Activated CD4-positive, alpha-beta T cell treated with anti-CD3 and anti-CD28 coated beads, Interleukin-2, amount 50 U/mL, for 1 hour (primary cell): ENCODE results near the gene INO80E.
"Not testable (repeated sequence)": the region's sequence is repeated elsewhere in the genome, so short reads cannot be mapped to it uniquely, and the experiment has no call there.

ENCODE experiments used
- DNase-seq: peaks from one replicate; pipeline ENCODE4 v3.0.0-alpha.2; 2020

The INO80E gene

GRCh38 chr16:29995911-29996765, at the start of gene INO80E:
Gene INO80E (plus strand): TSS chr16:29996241. CDS start chr16:29996311, 70 bp downstream.
- peak; percentile 99 for DNase-seq

- no peak for DNase-seq
Measured at GRCh38 chr16:29947897-29948296, 48.1 kb upstream of the INO80E start.

GRCh38 chr16:29950806-29951461, 45.1 kb upstream of the INO80E start:
- DNase-seq: no peak

- no peak for DNase-seq
Measured at GRCh38 chr16:29951625-29952365, 44.2 kb upstream of the INO80E start.

GRCh38 chr16:29958756-29959155, 37.3 kb upstream of the INO80E start:
- DNase-seq: no peak

GRCh38 chr16:29959293-29959692, 36.7 kb upstream of the INO80E start:
- DNase-seq: no peak

- not testable (repeated sequence) for DNase-seq
Measured at GRCh38 chr16:29959821-29960220, 36.2 kb upstream of the INO80E start.

GRCh38 chr16:29961127-29961478, 34.9 kb upstream of the INO80E start:
- no peak for DNase-seq

GRCh38 chr16:29961479-29962343, 34.3 kb upstream of the INO80E start, which contains the start of gene TMEM219:
Gene TMEM219 (plus strand): TSS chr16:29962079. CDS start chr16:29963144, 1,065 bp downstream.
- peak; percentile 91 for DNase-seq

GRCh38 chr16:29962344-29962994, 33.6 kb upstream of the INO80E start:
- no peak for DNase-seq

- no peak for DNase-seq
Measured at GRCh38 chr16:29963021-29963743, 32.9 kb upstream of the INO80E start.

- no peak for DNase-seq
Measured at GRCh38 chr16:29968205-29968604, 27.8 kb upstream of the INO80E start.

- no peak for DNase-seq
Measured at GRCh38 chr16:29971304-29971703, 24.7 kb upstream of the INO80E start.

- DNase-seq: no peak
Measured at GRCh38 chr16:29972500-29972899, 23.5 kb upstream of the INO80E start.

- no peak for DNase-seq
Measured at GRCh38 chr16:29972992-29973383, 23.1 kb upstream of the INO80E start.

GRCh38 chr16:29973384-29974246, 22.4 kb upstream of the INO80E start, which contains the start of gene TAOK2:
Gene TAOK2 (plus strand): TSS chr16:29973868. CDS start chr16:29977773, 3,905 bp downstream.
- peak; percentile 85 for DNase-seq

GRCh38 chr16:29974291-29975133, 21.5 kb upstream of the INO80E start:
- DNase-seq: no peak

- no peak for DNase-seq
Measured at GRCh38 chr16:29975134-29975538, 20.9 kb upstream of the INO80E start.
